SK-N-MC (cell line): ENCODE measurements around the gene SCAMP4.

ENCODE experiments used
- DNase-seq: peaks from one replicate; pipeline ENCODE4 v3.0.0-alpha.2; 2011; ENCODE audit warnings: low read depth, low spot score
- H3K27ac ChIP-seq: fragments of 200-600 bp; sonication (generic); 2 replicates; pipeline ENCODE4 v1.5.1; 2016; ENCODE audit warnings: mixed run types
- H3K36me3 ChIP-seq: fragments of 200-600 bp; sonication (generic); 2 replicates; pipeline ENCODE4 v1.6.1; 2017; ENCODE audit warnings: antibody characterized with exemption, low read length, mixed read lengths; ENCODE audit not compliant: insufficient read depth
- H3K4me3 ChIP-seq: fragments of 200-600 bp; sonication (generic); 2 replicates; pipeline ENCODE4 v1.5.1; 2016
- H3K9ac ChIP-seq: fragments of 200-600 bp; sonication (generic); 2 replicates; pipeline ENCODE4 v1.8.0; 2017; ENCODE audit warnings: mixed run types, mixed read lengths; ENCODE audit not compliant: insufficient read length
- H3K9me3 ChIP-seq: fragments of 200-600 bp; sonication (generic); 2 replicates; pipeline ENCODE4 v1.6.1; 2017; ENCODE audit warnings: low read depth, mild to moderate bottlenecking, antibody characterized with exemption, low read length, moderate library complexity, mixed read lengths
- EZH2 ChIP-seq: fragments of 200-600 bp; sonication (generic); IDR thresholded peaks from one replicate; pipeline ENCODE4 v1.6.1; 2017; ENCODE audit warnings: antibody characterized with exemption
- FOXP2 ChIP-seq: optimal IDR thresholded peaks from 2 replicates; pipeline ENCODE3; 2011; ENCODE audit warnings: mild to moderate bottlenecking, moderate library complexity; ENCODE audit not compliant: insufficient read depth; ENCODE audit errors: extremely low read length, control extremely low read depth
- POLR2AphosphoS5 ChIP-seq: IDR thresholded peaks from 2 replicates; pipeline ENCODE4 v1.6.1; 2012; ENCODE audit warnings: mild to moderate bottlenecking, low read depth, low read length, borderline replicate concordance

Gene SCAMP4

GRCh38 chr19:1860042-1860775, 45.0 kb upstream of the SCAMP4 start:
- no peak for DNase-seq
- TF ChIP-seq POLR2AphosphoS5 (no peak; the same call in 1 of the 2 replicates), FOXP2 (peak; percentile 7), EZH2 (no peak)
- Histone ChIP-seq H3K4me3 (peak overlapping the region; percentile 95), H3K9ac (peak overlapping the region; percentile 10), H3K27ac (no peak overlapping the region), H3K36me3 (no peaks in the 10 kb centered on the region), H3K9me3 (no peaks in the 10 kb centered on the region)

- H3K4me3 ChIP-seq = peak overlapping the region; percentile 95
- H3K9me3 ChIP-seq = no peaks in the 10 kb centered on the region
- H3K27ac ChIP-seq = no peak overlapping the region
- DNase-seq = no peak
- peak overlapping the region; percentile 10 for H3K9ac ChIP-seq
- no peaks in the 10 kb centered on the region for H3K36me3 ChIP-seq
- TF ChIP-seq FOXP2 = no peak
- TF ChIP-seq EZH2 = no peak
These were observed 44.2 kb upstream of the SCAMP4 start for GRCh38 chr19:1860821-1861598.

GRCh38 chr19:1861599-1862031, 43.6 kb upstream of the SCAMP4 start:
- H3K4me3 ChIP-seq = peak overlapping the region; percentile 95
- H3K27ac ChIP-seq = no peak overlapping the region
- no peaks in the 10 kb centered on the region for H3K9me3 ChIP-seq
- DNase-seq = no peak
- H3K36me3 ChIP-seq = no peaks in the 10 kb centered on the region
- H3K9ac ChIP-seq = peak overlapping the region; percentile 77
- TF ChIP-seq EZH2 (no peak), POLR2AphosphoS5 (no peak), FOXP2 (no peak)

GRCh38 chr19:1862068-1862423, 43.2 kb upstream of the SCAMP4 start:
- no peak for DNase-seq
- Histone ChIP-seq H3K9ac (peak overlapping the region; percentile 77), H3K4me3 (peak overlapping the region; percentile 95), H3K9me3 (no peaks in the 10 kb centered on the region), H3K27ac (no peak overlapping the region), H3K36me3 (no peaks in the 10 kb centered on the region)
- TF ChIP-seq POLR2AphosphoS5 = no peak
- TF ChIP-seq EZH2 = no peak
- no peak for TF ChIP-seq FOXP2

- no peak overlapping the region; the same call in 1 of the 2 replicates for H3K27ac ChIP-seq
- peak overlapping the region; percentile 77 for H3K9ac ChIP-seq
- no peak for DNase-seq
- H3K36me3 ChIP-seq = no peaks in the 10 kb centered on the region
- TF ChIP-seq FOXP2 (no peak), EZH2 (no peak), POLR2AphosphoS5 (no peak; the same call in 1 of the 2 replicates)
- no peaks in the 10 kb centered on the region for H3K9me3 ChIP-seq
- H3K4me3 ChIP-seq = peak overlapping the region; percentile 95
These were observed 42.5 kb upstream of the SCAMP4 start for GRCh38 chr19:1862424-1863327.

- H3K36me3 ChIP-seq = no peaks in the 10 kb centered on the region
- no peak for TF ChIP-seq EZH2
- no peak for TF ChIP-seq FOXP2
- no peak for TF ChIP-seq POLR2AphosphoS5
- H3K27ac ChIP-seq = peak within 1 kb of the TSS; percentile 96
- H3K9ac ChIP-seq = peak within 1 kb of the TSS; percentile 98
- H3K9me3 ChIP-seq = no peaks in the 10 kb centered on the region
- DNase-seq = no peak
- H3K4me3 ChIP-seq = peak within 1 kb of the TSS; percentile 96
These were observed 41.9 kb upstream of the SCAMP4 start, which contains the start of gene KLF16 for GRCh38 chr19:1863328-1863637. TSS of gene KLF16 (minus strand) at chr19:1863579. CDS start at chr19:1863497, 82 bp downstream.

GRCh38 chr19:1863638-1864479, 41.3 kb upstream of the SCAMP4 start:
- no peaks in the 10 kb centered on the region for H3K36me3 ChIP-seq
- TF ChIP-seq POLR2AphosphoS5 (peak; percentile 77), EZH2 (no peak)
- H3K9ac ChIP-seq = peak overlapping the region; percentile 98
- H3K9me3 ChIP-seq = no peaks in the 10 kb centered on the region
- H3K27ac ChIP-seq = peak overlapping the region; percentile 96
- H3K4me3 ChIP-seq = peak overlapping the region; percentile 96
- no peak for DNase-seq
